GM12878 (cell line): ENCODE measurements around the gene SERTAD2. TPM values are rescaled to one million over a fixed set of nuclear protein-coding genes. Genes with fewer than 3 reads are reported as not detected.

Experiments
- ATAC-seq: fragments of 200-7000 bp; cut with Tn5 transposase; 3 replicates; pipeline ENCODE4 v1.9.1; 2020; ENCODE audit warnings: mild to moderate bottlenecking, moderate library complexity
- BruUV-seq: library from RNA; stranded (reverse); fragments of 400-500 nt; replicated peaks from 2 replicates; lab custom pipeline; 2021; lab: Mats Ljungman, UMichigan
- CTCF ChIA-PET: fragments of 300-600 bp; sonication (Branson Sonifier 250); formaldehyde crosslinking; extraction: SDS; loops from one replicate; lab custom pipeline; 2021; ENCODE audit warnings: inconsistent platforms; lab: Yijun Ruan, JAX
- POLR2A ChIA-PET: fragments of 350-600 bp; formaldehyde crosslinking; extraction: SDS; loops from one replicate; lab custom pipeline; 2021; ENCODE audit warnings: inconsistent platforms; lab: Charles Lee
- RAD21 ChIA-PET: fragments of 300-600 bp; sonication (Branson Sonifier 250); formaldehyde crosslinking; loops from one replicate; lab custom pipeline; 2023; ENCODE audit warnings: antibody characterized with exemption; ENCODE audit not compliant: unreplicated experiment; lab: Charles Lee
- SMC1A ChIA-PET: fragments of 300-600 bp; sonication (Branson Sonifier 250); formaldehyde crosslinking; loops from one replicate; lab custom pipeline; 2023; ENCODE audit not compliant: unreplicated experiment, uncharacterized antibody; lab: Charles Lee
- DNase-seq: peaks from one replicate; pipeline ENCODE4 v3.0.0-alpha.2; 2011; ENCODE audit warnings: low read depth, low spot score
- FAIRE-seq: peaks from 3 replicates; lab custom pipeline; 2011; peaks lifted over from hg19 to GRCh38; lab: Jason Lieb, UNC
- H2AFZ ChIP-seq: 2 replicates; pipeline ENCODE4 v1.6.0; 2011; ENCODE audit warnings: low read depth, low read length, control low read depth; ENCODE audit not compliant: control insufficient read depth
- H3K27ac ChIP-seq: 2 replicates; pipeline ENCODE4 v1.5.1; 2011; ENCODE audit warnings: control low read depth; ENCODE audit not compliant: control insufficient read depth, insufficient read depth
- H3K27me3 ChIP-seq, 2 experiments: replicated peaks in 1 of 2; 2 replicates each; pipeline versions ENCODE4 v1.6.0 to v1.6.1; 2011; ENCODE audit warnings: low read length in 1 of 2; ENCODE audit not compliant: control insufficient read depth in 2 of 2, insufficient read depth in 2 of 2
- H3K36me3 ChIP-seq, 2 experiments: 2 replicates each; pipeline ENCODE4 v1.5.1; 2011; ENCODE audit warnings: low read length in 1 of 2; ENCODE audit not compliant: control insufficient read depth in 2 of 2, insufficient read depth in 2 of 2
- H3K4me1 ChIP-seq: 2 replicates; pipeline ENCODE4 v1.6.1; 2011; ENCODE audit warnings: mild to moderate bottlenecking, low read length, moderate library complexity, mixed read lengths; ENCODE audit not compliant: control insufficient read depth, insufficient read depth
- H3K4me2 ChIP-seq: 2 replicates; pipeline ENCODE4 v1.6.0; 2011; ENCODE audit warnings: control low read depth; ENCODE audit not compliant: control insufficient read depth, insufficient read depth
- H3K4me3 ChIP-seq: fragments of 200-600 bp; sonication (generic); 2 replicates; pipeline ENCODE4 v1.5.1; 2016
- H3K79me2 ChIP-seq: 2 replicates; pipeline ENCODE4 v1.6.0; 2011; ENCODE audit warnings: low read length; ENCODE audit not compliant: control insufficient read depth, insufficient read depth
- H3K9ac ChIP-seq: 2 replicates; pipeline ENCODE4 v1.8.0; 2011; ENCODE audit warnings: low read length, control low read depth, mixed read lengths; ENCODE audit not compliant: control insufficient read depth, insufficient read depth
- H3K9me3 ChIP-seq: replicated peaks from 3 replicates; pipeline ENCODE4 v1.5.1; 2011; ENCODE audit warnings: mild to moderate bottlenecking, low read length; ENCODE audit not compliant: control insufficient read depth, insufficient read depth
- H4K20me1 ChIP-seq: 2 replicates; pipeline ENCODE4 v1.6.0; 2011; ENCODE audit not compliant: control insufficient read depth, insufficient read depth
- ATF3 ChIP-seq: IDR thresholded peaks from 2 replicates; pipeline ENCODE4 v1.6.1; 2011; ENCODE audit warnings: low read depth, mild to moderate bottlenecking, low read length, moderate library complexity, borderline replicate concordance; ENCODE audit errors: extremely low read depth
- BMI1 ChIP-seq: fragments of 450-650 bp; IDR thresholded peaks from 2 replicates; pipeline ENCODE4 v1.6.1; 2016; ENCODE audit warnings: mild to moderate bottlenecking, moderate library complexity, borderline replicate concordance
- EED ChIP-seq: sonication (generic); IDR thresholded peaks from 2 replicates; pipeline ENCODE4 v1.6.1; 2016; ENCODE audit warnings: antibody characterized with exemption, low read depth
- HDAC2 ChIP-seq: fragments of 200-600 bp; sonication (generic); IDR thresholded peaks from 2 replicates; pipeline ENCODE4 v1.6.1; 2017
- IRF4 ChIP-seq: IDR thresholded peaks from 2 replicates; pipeline ENCODE4 v1.6.1; 2011; ENCODE audit warnings: low read depth, low read length
- NBN ChIP-seq: fragments of 450-650 bp; IDR thresholded peaks from 2 replicates; pipeline ENCODE4 v1.6.1; 2016
- NFIC ChIP-seq: IDR thresholded peaks from 2 replicates; pipeline ENCODE4 v1.6.1; 2012; ENCODE audit warnings: low read depth, mild to moderate bottlenecking, inconsistent platforms, low read length, moderate library complexity
- POLR2AphosphoS2 ChIP-seq: IDR thresholded peaks from 2 replicates; pipeline ENCODE4 v1.6.1; 2011; ENCODE audit warnings: low read depth, mild to moderate bottlenecking, low read length, improper control_type of control experiment, moderate library complexity
- SUZ12 ChIP-seq: fragments of 200-600 bp; sonication (generic); IDR thresholded peaks from one replicate; pipeline ENCODE4 v1.6.1; 2018; ENCODE audit warnings: antibody characterized with exemption, mild to moderate bottlenecking; ENCODE audit not compliant: unreplicated experiment
- TBL1XR1 ChIP-seq: IDR thresholded peaks from 2 replicates; pipeline ENCODE4 v1.6.1; 2012; ENCODE audit warnings: low read depth, low read length, improper control_type of control experiment
- ZNF207 ChIP-seq: fragments of 450-650 bp; IDR thresholded peaks from 2 replicates; pipeline ENCODE4 v1.6.1; 2014; ENCODE audit warnings: antibody characterized with exemption, mild to moderate bottlenecking, borderline replicate concordance
- ZZZ3 ChIP-seq: IDR thresholded peaks from 2 replicates; pipeline ENCODE4 v1.6.1; 2011; ENCODE audit warnings: low read depth; ENCODE audit not compliant: control insufficient read depth, insufficient read length
- WGBS: methylation state at CpG from one replicate; pipeline ENCODE4 v1.1.6; 2016; ENCODE audit warnings: low lambda C conversion rate; ENCODE audit not compliant: insufficient replicate concordance, insufficient coverage; ENCODE audit errors: missing lambda C conversion rate; 5-methylcytosine and 5-hydroxymethylcytosine counted together
- in situ Hi-C: fragments of 300-500 bp; cut with MboI; formaldehyde crosslinking; loops from 9 replicates; pipeline ENCODE4 v1.14.3; 2018; ENCODE audit warnings: mixed read lengths
- intact Hi-C: fragments of 100-400 bp; cut with micrococcal nuclease; formaldehyde crosslinking; loops from one replicate; pipeline ENCODE4 v1.14.2; 2022; ENCODE audit not compliant: unreplicated experiment
- polyA plus RNA-seq, 11 experiments: library from polyadenylated mRNA; depleted of rRNA in 4 of 11; unstranded in 6 of 11; stranded (reverse) in 5 of 11; fragments of >200 nt; fragmentation: Nextera tagmentation in 4 of 11; fragmentation: Illumina TruSeq in 1 of 11; extraction: Ambion mirVana in 4 of 11; extraction: Trizol in 1 of 11; gene quantifications; 1 replicate in 1 of 11; 2 replicates in 10 of 11; pipeline versions ENCODE4 v1.2.1 to v1.2.3, GENCODE V29; 2011 to 2016; ENCODE audit warnings: inconsistent platforms in 2 of 11, missing spikeins in 2 of 11, low read depth in 1 of 11
- total RNA-seq, 4 experiments: library from RNA; depleted of rRNA in 3 of 4; stranded (reverse); fragments of >200 nt in 3 of 4; fragmentation: Illumina TruSeq in 1 of 4; extraction: Trizol in 1 of 4; gene quantifications; 2 replicates each; pipeline versions ENCODE4 v1.2.1 to v1.2.3, GENCODE V29; 2013 to 2021

SERTAD2 gene
- total and polyA plus RNA-seq, 10 of the 15 experiments (the other 5 are each of a cell fraction or from before 2014, with no cell fraction given), result 7.9 to 28.7 (median 20.1) TPM

DNA sequence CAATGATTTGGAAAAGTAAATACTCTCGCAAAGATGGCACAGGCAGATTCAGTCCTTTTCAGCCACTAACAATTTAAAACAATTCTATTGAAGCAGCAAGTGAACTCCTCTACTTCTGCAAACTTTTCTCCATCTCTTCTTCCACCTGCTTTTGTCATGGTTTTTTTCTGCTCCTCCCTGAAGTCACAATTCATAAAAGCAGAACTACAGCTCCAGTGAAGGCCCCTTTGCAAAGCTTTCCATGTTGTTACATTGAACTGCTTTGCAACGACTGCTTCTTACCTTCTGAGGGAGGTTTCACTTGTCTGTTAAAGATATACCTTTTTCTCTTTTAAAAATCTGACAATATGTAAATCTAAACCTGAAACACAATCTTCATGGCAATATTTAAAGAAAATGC lies 3.7 kb upstream of the SERTAD2 start:
- WGBS, result 50% methylated on average over 2 of the region's 2 CpGs
- H3K27ac ChIP-seq, result peak overlapping the region; percentile 36
- H3K9me3 ChIP-seq, result no peaks in the 10 kb centered on the region
- SMC1A ChIA-PET, result interaction anchor here (0.6 to 33.0 kb wide), 12 partner anchors 9 to 204 kb away, joined by 3 to 945 read pairs (median 4); no protein-coding TSS in a partner anchor
- H2AFZ ChIP-seq, result no peak overlapping the region
- DNase-seq (no peak), ATAC-seq (no peak), FAIRE-seq (no peak)
- TF ChIP-seq ZNF207, result no peak
- no peak for TF ChIP-seq SUZ12
- no peak for TF ChIP-seq HDAC2
- no peak for TF ChIP-seq NFIC
- TF ChIP-seq TBL1XR1, result no peak
- no peak for TF ChIP-seq POLR2AphosphoS2
- no peak for TF ChIP-seq ATF3
- TF ChIP-seq BMI1, result no peak
- no peak for TF ChIP-seq IRF4
- no peak for TF ChIP-seq EED
- TF ChIP-seq ZZZ3, result no peak
- TF ChIP-seq NBN, result no peak
- POLR2A ChIA-PET, result interaction anchor here (0.6 to 11.4 kb wide), 8 partner anchors 8 to 951 kb away, joined by 3 to 195 read pairs (median 6); no protein-coding TSS in a partner anchor
- peaks cover 57% of the 10 kb centered on the region for H3K4me1 ChIP-seq
- in situ Hi-C loops, result no loop called here
- H3K36me3 ChIP-seq, result no peaks in the 10 kb centered on the region
- H3K27me3 ChIP-seq, result no peaks in the 10 kb centered on the region
- CTCF ChIA-PET, result interaction anchor here (1.0 to 8.8 kb wide), 8 partner anchors 10 to 72 kb away, joined by 3 to 60 read pairs (median 4); no protein-coding TSS in a partner anchor
- no peaks in the 10 kb centered on the region for H4K20me1 ChIP-seq
- H3K9ac ChIP-seq, result no peak overlapping the region
- no TSS peak for BruUV-seq
- RAD21 ChIA-PET, result interaction anchor here (1.4 to 12.0 kb wide), 8 partner anchors 8 to 94 kb away, joined by 3 to 221 read pairs (median 6); partner anchors contain the start of gene SERTAD2
- no peak overlapping the region for H3K4me3 ChIP-seq
- peaks cover 54% of the 10 kb centered on the region for H3K79me2 ChIP-seq
- peak overlapping the region; percentile 64; the same call in 1 of the 2 replicates for H3K4me2 ChIP-seq
- intact Hi-C loops, result no loop called here
